ENCODE results near the gene UBE2H.
"Not testable (repeated sequence)": the region's sequence is repeated elsewhere in the genome, so short reads cannot be mapped to it uniquely, and the experiment has no call there.

UBE2H gene

DNA sequence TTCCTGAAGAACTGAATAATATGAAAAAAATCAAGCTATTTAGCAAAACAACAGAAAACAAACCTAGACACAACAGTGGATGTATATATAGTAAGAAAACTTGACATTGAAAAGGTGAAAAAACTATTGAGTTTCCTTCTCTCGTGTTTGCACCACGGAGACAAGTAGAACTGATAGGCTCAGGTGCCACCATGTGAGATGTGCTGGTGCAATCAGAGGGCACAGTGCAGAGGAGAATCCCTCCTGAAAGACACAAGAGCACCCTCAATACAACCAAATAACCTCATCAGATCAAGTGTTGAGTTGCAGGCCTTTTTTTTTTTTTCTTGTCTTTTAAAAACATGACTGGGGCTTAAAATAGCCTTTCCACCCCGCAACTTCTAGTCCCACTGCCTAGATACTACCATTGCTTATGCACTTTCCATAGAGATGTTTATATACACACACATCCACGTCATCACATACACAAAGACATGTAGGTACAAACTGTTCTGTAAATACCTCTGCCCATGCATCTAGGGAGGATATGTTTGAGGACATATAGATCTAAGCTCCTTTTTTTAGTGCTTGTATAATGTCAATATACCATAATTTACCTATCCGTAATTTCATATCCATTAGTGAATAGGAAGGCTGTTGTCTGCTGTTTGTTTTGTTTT, 54.1 kb downstream of the UBE2H start:
- Histone ChIP-seq H3K9me3 (ENCODE audit: control insufficient read depth, low read length) (no peaks in the 10 kb centered on the region), H3K9ac (ENCODE audit: low read length) (no peak overlapping the region), H3K27me3 (ENCODE audit: control insufficient read depth, insufficient read depth, low read length) (no peaks in the 10 kb centered on the region), H3K36me3 (ENCODE audit: control insufficient read depth, insufficient read depth, low read length) (no peaks in the 10 kb centered on the region), H3K4me1 (ENCODE audit: control insufficient read depth, insufficient read depth, low read length) (peaks cover 12% of the 10 kb centered on the region), H3K4me3 (ENCODE audit: low read length) (no peak overlapping the region)

DNA sequence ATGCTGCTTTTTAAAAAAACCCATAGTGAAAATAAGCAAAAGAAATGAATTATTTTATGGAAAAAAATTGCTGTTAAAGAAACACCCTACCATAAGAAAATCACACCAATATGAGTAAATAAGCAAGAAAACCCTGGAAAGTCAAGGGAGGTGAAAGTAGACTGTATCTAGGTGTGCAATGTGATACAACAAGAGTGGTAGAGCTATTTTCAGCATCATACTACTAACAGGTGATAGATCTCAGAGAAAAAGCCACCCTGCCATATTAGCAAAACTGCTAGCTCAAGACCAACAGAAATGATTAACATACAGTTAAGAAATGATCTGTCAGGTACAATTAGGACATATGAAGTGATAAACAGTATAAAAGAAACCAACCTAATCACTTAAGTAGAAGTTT, 54.8 kb downstream of the UBE2H start:
- H3K9me3 ChIP-seq (ENCODE audit: control insufficient read depth, low read length), result no peaks in the 10 kb centered on the region
- no peaks in the 10 kb centered on the region for H3K36me3 ChIP-seq (ENCODE audit: control insufficient read depth, insufficient read depth, low read length)
- no peak overlapping the region for H3K4me3 ChIP-seq (ENCODE audit: low read length)
- peaks cover 12% of the 10 kb centered on the region for H3K4me1 ChIP-seq (ENCODE audit: control insufficient read depth, insufficient read depth, low read length)
- no peaks in the 10 kb centered on the region for H3K27me3 ChIP-seq (ENCODE audit: control insufficient read depth, insufficient read depth, low read length)
- no peak overlapping the region for H3K9ac ChIP-seq (ENCODE audit: low read length)

DNA sequence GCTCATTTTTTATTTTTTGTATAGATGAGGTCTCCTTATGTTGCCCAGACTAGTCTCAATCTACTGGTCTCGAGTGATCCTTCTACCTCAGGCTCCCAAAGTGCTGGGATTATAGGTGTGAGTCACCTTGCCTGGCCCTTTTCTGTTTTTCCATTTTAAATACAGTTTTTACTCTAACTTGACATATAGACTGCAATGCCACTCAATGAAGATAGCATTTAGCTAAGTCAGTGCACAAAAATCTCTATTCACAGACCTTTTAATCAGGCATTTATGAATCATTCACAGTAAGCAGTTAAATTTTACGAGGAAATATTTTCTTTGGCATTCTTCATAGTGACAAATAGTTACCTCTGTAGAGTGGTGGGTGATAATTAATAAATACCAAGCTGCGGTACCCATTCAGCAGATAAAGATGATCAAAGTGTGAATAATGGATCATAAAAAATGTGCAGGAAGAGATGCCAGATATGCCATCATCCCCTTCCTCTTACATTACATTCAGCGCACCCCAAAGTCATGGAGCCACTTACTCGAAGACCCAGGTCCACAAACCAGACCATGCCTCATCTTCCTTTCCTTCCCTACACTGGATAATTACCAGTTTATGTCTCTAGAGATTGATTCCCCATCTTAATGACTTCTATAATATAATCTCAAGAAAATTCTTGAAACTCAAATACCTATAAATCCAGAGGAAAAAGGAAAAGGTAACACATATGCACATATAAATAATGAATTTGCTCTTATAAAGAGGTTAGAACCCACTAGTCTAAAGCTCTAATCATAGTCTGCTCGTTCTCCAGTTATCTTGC, 56.0 kb downstream of the UBE2H start:
- H3K27me3 ChIP-seq (ENCODE audit: control insufficient read depth, insufficient read depth, low read length), result no peaks in the 10 kb centered on the region
- peaks cover 12% of the 10 kb centered on the region for H3K4me1 ChIP-seq (ENCODE audit: control insufficient read depth, insufficient read depth, low read length)
- no peak overlapping the region for H3K4me3 ChIP-seq (ENCODE audit: low read length)
- no peaks in the 10 kb centered on the region for H3K9me3 ChIP-seq (ENCODE audit: control insufficient read depth, low read length)
- H3K9ac ChIP-seq (ENCODE audit: low read length), result no peak overlapping the region
- H3K36me3 ChIP-seq (ENCODE audit: control insufficient read depth, insufficient read depth, low read length), result no peaks in the 10 kb centered on the region

DNA sequence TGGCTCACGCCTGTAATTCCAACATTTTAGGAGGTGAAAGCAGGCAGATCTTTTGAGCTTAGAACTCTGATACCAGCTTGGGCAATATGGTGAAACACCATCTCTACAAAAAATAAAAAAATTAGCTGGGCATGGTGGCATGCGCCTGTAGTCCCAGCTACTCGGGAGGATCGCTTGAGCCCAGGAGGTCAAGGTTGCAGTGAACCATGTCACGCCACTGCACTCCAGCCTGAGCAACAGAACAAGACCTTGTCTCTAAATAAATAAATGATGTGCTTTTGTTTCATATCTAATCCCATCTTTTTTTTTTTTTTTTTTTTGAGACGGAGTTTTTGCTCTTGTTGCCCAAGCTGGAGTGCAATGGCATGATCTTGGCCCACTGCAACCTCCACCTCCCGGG, 58.6 kb downstream of the UBE2H start:
- not testable (repeated sequence) for H3K4me3 ChIP-seq (ENCODE audit: low read length); H3K27me3 ChIP-seq (ENCODE audit: control insufficient read depth, insufficient read depth, low read length); H3K9ac ChIP-seq (ENCODE audit: low read length); H3K9me3 ChIP-seq (ENCODE audit: control insufficient read depth, low read length); H3K36me3 ChIP-seq (ENCODE audit: control insufficient read depth, insufficient read depth, low read length)
- H3K4me1 ChIP-seq (ENCODE audit: control insufficient read depth, insufficient read depth, low read length), result peaks cover 19% of the 10 kb centered on the region

DNA sequence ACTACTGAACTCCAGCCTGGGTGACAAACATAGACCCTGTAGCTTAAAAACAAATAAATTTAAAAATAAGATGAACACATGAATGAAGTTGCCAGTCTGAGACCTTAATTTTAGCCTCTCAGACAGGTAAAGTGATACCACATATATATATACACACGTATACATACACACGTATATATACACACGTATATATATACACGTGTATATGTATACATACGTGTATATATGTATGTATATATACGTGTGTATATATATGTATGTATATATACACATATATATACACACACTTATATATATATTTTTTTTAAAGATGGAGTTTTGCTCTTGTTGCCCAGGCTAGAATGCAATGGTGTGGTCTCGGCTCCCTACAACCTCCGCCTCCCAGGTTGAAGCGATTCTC, 62.7 kb downstream of the UBE2H start:
- H3K4me1 ChIP-seq (ENCODE audit: control insufficient read depth, insufficient read depth, low read length), result peaks cover 7% of the 10 kb centered on the region
- no peaks in the 10 kb centered on the region for H3K27me3 ChIP-seq (ENCODE audit: control insufficient read depth, insufficient read depth, low read length)
- H3K4me3 ChIP-seq (ENCODE audit: low read length), result no peak overlapping the region
- no peaks in the 10 kb centered on the region for H3K9me3 ChIP-seq (ENCODE audit: control insufficient read depth, low read length)
- H3K9ac ChIP-seq (ENCODE audit: low read length), result no peak overlapping the region
- no peaks in the 10 kb centered on the region for H3K36me3 ChIP-seq (ENCODE audit: control insufficient read depth, insufficient read depth, low read length)

DNA sequence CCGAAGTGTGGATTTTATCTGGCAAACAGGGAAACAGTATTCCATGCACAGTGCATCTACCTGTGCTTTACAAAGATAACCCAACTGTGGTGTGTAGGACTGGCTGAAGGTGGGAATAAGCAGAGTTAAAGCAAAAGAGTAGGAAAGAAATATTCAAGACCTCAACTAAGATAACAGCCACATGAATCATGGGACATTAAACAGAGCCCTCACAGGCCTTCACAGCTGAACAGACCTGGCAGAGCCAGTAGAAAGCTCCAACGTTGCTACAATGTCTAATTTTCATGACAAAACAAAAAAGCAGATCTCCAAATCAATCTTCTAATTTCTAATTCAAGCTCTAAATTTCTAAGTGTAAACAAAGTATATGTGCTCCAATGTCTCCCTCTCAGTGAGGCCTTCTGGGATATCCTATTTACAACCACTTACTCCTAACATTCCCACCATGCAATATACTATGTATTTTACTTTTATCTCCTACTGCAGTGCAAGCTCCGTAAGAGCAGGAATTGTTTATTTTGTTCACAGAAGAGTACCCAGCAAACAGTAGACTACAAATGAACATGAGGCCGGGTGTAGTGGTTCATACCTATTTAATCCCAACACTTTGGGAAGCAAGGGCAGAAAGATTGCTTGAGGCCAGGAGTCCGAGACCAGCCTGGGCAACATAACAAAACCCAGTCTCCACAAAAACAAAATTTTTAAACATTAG, 63.5 kb downstream of the UBE2H start:
- H3K9ac ChIP-seq (ENCODE audit: low read length), result no peak overlapping the region
- H3K4me3 ChIP-seq (ENCODE audit: low read length), result no peak overlapping the region
- peaks cover 7% of the 10 kb centered on the region for H3K4me1 ChIP-seq (ENCODE audit: control insufficient read depth, insufficient read depth, low read length)
- no peaks in the 10 kb centered on the region for H3K36me3 ChIP-seq (ENCODE audit: control insufficient read depth, insufficient read depth, low read length)
- H3K27me3 ChIP-seq (ENCODE audit: control insufficient read depth, insufficient read depth, low read length), result no peaks in the 10 kb centered on the region
- no peaks in the 10 kb centered on the region for H3K9me3 ChIP-seq (ENCODE audit: control insufficient read depth, low read length)

DNA sequence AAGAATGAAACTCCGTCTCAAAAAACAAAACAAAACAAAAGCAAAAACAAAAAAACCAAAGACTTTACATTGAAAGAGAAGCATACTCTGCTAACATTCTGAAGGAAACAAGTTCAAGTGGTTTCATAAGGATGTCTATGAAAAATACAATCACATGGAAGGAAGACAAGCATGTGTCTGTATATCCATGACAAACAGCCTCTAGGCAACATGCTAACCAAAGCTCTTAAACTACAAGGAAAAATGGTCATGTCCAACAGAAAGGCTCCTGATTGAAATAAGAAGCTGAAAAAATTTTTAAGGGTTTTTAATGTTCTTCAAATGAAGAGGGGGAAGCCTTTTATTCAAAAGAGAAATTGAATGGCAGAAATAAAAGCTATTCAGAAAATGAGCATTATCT, 64.9 kb downstream of the UBE2H start:
- H3K9me3 ChIP-seq (ENCODE audit: control insufficient read depth, low read length), result no peaks in the 10 kb centered on the region
- H3K9ac ChIP-seq (ENCODE audit: low read length), result no peak overlapping the region
- no peak overlapping the region for H3K4me3 ChIP-seq (ENCODE audit: low read length)
- H3K36me3 ChIP-seq (ENCODE audit: control insufficient read depth, insufficient read depth, low read length), result no peaks in the 10 kb centered on the region
- peaks cover 7% of the 10 kb centered on the region for H3K4me1 ChIP-seq (ENCODE audit: control insufficient read depth, insufficient read depth, low read length)
- no peaks in the 10 kb centered on the region for H3K27me3 ChIP-seq (ENCODE audit: control insufficient read depth, insufficient read depth, low read length)

DNA sequence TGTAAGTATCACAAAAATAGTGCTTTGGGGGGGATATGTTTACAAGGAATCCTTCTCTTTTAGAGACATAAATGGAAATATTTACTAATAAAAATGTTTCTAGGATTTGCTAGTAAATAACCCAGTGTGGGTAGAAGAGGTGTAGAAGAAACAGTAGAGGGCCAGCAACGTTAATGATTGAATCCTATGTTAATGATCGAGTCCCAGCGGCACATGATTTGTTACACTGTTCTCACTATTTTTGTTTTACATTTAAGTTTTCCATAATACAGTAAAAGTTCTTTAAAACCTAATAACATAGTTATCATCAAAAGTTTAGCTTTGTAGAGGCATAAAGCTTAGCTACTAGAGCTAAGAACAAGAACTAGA, 66.0 kb downstream of the UBE2H start:
- Histone ChIP-seq H3K27me3 (ENCODE audit: control insufficient read depth, insufficient read depth, low read length) (no peaks in the 10 kb centered on the region), H3K36me3 (ENCODE audit: control insufficient read depth, insufficient read depth, low read length) (no peaks in the 10 kb centered on the region), H3K4me1 (ENCODE audit: control insufficient read depth, insufficient read depth, low read length) (peaks cover 7% of the 10 kb centered on the region), H3K9me3 (ENCODE audit: control insufficient read depth, low read length) (no peaks in the 10 kb centered on the region), H3K9ac (ENCODE audit: low read length) (no peak overlapping the region), H3K4me3 (ENCODE audit: low read length) (no peak overlapping the region)

DNA sequence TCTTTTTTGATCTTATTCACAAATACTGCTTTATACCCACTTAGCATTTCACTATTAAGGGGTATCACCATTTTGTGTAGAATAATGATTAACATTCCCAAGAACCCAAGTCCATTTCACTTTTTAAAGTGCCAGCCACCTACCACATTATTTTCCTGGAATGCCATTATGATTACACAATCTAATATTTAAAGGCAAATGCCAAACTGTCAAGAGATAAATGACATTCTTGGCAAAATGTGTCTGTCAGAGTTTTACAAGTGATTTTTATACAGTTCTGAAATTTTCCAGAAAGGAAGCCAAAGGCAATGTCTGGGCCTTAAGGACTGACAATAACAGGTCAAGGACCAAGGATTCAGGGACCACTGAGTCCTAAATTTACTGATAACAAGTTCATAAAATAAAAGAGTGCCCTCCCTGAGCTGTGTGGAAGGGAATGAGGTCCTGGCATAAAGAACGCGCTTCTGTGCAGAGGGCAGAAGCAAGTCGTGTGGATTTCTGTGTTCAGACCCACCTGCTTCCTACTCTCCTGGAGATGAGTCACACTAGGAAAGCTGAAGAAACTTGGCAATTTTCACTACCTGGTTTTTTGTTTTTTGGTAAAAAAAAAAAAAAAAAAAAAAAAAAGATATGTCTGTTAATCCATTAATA, 66.5 kb downstream of the UBE2H start:
- Histone ChIP-seq H3K4me1 (ENCODE audit: control insufficient read depth, insufficient read depth, low read length) (peaks cover 7% of the 10 kb centered on the region), H3K4me3 (ENCODE audit: low read length) (no peak overlapping the region), H3K36me3 (ENCODE audit: control insufficient read depth, insufficient read depth, low read length) (no peaks in the 10 kb centered on the region), H3K27me3 (ENCODE audit: control insufficient read depth, insufficient read depth, low read length) (no peaks in the 10 kb centered on the region), H3K9me3 (ENCODE audit: control insufficient read depth, low read length) (no peaks in the 10 kb centered on the region), H3K9ac (ENCODE audit: low read length) (no peak overlapping the region)

DNA sequence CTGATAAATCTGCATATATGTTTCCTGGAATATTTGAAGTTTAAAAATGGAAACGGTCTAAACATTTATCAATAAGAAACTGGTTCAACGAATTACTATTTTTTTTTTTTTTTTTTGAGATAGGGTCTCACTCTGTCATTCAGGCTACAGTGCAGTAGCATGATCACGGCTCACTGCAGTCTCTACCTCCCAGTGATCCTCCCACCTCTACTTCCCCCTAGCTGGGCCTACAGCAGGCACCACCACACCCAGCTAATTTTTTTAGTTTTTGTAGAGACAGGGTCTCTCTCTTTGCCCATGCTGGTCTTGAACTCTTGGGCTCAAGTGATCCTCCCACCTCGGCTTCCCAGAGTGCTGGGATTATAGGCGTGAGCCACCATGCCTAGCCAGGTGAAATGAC, 68.3 kb downstream of the UBE2H start:
- no peak overlapping the region for H3K9ac ChIP-seq (ENCODE audit: low read length)
- H3K27me3 ChIP-seq (ENCODE audit: control insufficient read depth, insufficient read depth, low read length), result no peaks in the 10 kb centered on the region
- no peaks in the 10 kb centered on the region for H3K36me3 ChIP-seq (ENCODE audit: control insufficient read depth, insufficient read depth, low read length)
- H3K9me3 ChIP-seq (ENCODE audit: control insufficient read depth, low read length), result no peaks in the 10 kb centered on the region
- H3K4me1 ChIP-seq (ENCODE audit: control insufficient read depth, insufficient read depth, low read length), result peaks cover 2% of the 10 kb centered on the region
- H3K4me3 ChIP-seq (ENCODE audit: low read length), result no peak overlapping the region

DNA sequence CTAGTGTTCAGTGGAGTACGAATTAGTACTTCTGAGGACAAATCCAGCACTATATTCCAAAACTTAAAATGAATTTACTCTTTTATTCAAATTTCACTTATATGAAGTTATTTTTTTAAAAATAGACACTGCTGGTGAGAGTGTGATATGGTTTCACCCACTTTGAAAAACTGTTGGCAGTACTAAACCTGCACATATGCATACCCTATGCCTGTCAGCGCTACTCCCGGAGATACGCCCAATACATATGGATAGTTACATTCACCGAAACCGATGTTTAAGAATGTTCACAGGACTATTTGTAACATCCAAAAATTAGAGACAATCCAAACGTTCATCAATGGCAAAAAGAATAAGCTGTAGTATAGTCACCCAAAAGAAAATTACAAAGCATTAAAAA, 69.6 kb downstream of the UBE2H start:
- no peaks in the 10 kb centered on the region for H3K9me3 ChIP-seq (ENCODE audit: control insufficient read depth, low read length)
- no peak overlapping the region for H3K4me3 ChIP-seq (ENCODE audit: low read length)
- H3K27me3 ChIP-seq (ENCODE audit: control insufficient read depth, insufficient read depth, low read length), result no peaks in the 10 kb centered on the region
- H3K4me1 ChIP-seq (ENCODE audit: control insufficient read depth, insufficient read depth, low read length), result peaks cover 1% of the 10 kb centered on the region
- H3K36me3 ChIP-seq (ENCODE audit: control insufficient read depth, insufficient read depth, low read length), result no peaks in the 10 kb centered on the region
- H3K9ac ChIP-seq (ENCODE audit: low read length), result no peak overlapping the region

DNA sequence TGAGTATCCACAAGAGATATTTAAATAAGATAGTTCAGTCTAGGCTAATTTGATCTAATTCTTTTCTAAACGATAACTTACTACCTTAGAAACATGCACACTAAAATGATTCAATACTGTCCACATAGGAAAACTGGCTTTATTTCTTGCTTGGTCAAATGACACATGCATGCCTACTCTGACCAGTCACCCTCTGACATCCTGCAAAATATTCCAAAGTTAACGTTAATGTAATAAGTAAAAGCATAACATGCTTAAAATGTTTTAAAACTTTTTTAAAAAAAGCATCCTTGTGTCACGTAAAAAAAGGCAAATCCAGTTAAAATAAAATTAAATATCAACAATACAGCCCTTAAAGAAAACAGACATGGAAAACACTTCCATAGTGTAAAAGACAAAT, 70.2 kb downstream of the UBE2H start:
- H3K27me3 ChIP-seq (ENCODE audit: control insufficient read depth, insufficient read depth, low read length), result no peaks in the 10 kb centered on the region
- no peak overlapping the region for H3K9ac ChIP-seq (ENCODE audit: low read length)
- no peak overlapping the region for H3K4me3 ChIP-seq (ENCODE audit: low read length)
- H3K4me1 ChIP-seq (ENCODE audit: control insufficient read depth, insufficient read depth, low read length), result peaks cover 7% of the 10 kb centered on the region
- H3K36me3 ChIP-seq (ENCODE audit: control insufficient read depth, insufficient read depth, low read length), result no peaks in the 10 kb centered on the region
- no peaks in the 10 kb centered on the region for H3K9me3 ChIP-seq (ENCODE audit: control insufficient read depth, low read length)
